Fibroblast of gingiva (primary cell): Measurements from ENCODE around the gene IL6R.
A peak's percentile ranks its signal among the peaks of the same experiment; 100 is the strongest.
"Not testable (repeated sequence)": the region's sequence is repeated elsewhere in the genome, so short reads cannot be mapped to it uniquely, and the experiment has no call there.

Experiments used
- DNase-seq: peaks from one replicate; pipeline ENCODE4 v3.0.0-alpha.2; 2011; ENCODE audit warnings: low read depth

Gene IL6R

DNA sequence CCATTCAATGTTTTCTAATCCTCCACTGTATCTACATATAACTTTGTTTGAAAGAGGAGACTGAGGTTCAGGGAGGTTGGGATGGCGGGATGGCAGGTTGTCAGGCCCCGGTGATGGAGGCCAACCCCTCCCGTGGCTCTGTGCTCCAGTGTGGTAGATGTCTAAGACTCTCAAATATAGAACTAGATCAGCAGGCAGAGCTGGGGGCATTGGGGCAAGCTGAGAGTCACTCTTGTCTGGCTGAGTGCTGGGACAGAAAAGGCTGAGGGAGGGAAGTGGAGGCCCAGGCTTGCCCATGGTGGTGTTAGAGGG lies 1.7 kb downstream of the IL6R start:
- DNase-seq, result no peak

- DNase-seq, result no peak
Measured at GRCh38 chr1:154407198-154408091, 2.3 kb downstream of the IL6R start.

- no peak for DNase-seq
Measured at GRCh38 chr1:154408174-154408777, 3.1 kb downstream of the IL6R start.

DNA sequence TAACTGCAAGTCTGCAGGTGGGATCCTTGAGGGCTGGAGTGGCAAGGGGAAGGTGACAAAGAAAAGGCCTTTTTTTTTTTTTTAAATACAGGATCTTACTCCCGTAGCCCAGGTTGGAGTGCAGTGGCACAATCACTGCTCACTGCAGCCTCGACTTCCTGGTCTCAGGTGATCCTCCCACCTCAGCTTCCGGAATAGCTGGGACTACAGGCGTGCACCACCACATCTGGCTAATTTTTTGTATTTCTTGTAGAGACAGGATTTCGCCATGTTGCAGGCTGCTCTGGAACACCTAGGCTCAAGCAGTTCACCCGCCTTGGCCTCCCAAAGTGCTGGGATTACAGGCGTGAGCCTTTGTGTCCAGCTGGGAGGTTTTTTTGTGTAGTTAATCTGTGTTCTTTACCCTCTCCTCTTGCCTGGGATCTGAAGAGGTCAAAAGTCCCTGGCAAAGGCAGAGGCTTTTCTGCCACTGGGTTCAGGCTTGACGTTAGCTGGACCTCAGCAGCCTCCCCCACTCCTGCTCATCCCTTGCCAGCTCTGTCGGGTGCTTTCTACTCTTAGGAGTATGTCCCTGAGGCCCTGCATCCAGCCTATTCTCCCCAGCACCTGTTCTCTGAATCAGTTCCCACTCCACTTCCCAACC lies 5.2 kb downstream of the IL6R start:
- no peak for DNase-seq

GRCh38 chr1:154411525-154411924 lies 6.4 kb downstream of the IL6R start:
- DNase-seq, result no peak

DNA sequence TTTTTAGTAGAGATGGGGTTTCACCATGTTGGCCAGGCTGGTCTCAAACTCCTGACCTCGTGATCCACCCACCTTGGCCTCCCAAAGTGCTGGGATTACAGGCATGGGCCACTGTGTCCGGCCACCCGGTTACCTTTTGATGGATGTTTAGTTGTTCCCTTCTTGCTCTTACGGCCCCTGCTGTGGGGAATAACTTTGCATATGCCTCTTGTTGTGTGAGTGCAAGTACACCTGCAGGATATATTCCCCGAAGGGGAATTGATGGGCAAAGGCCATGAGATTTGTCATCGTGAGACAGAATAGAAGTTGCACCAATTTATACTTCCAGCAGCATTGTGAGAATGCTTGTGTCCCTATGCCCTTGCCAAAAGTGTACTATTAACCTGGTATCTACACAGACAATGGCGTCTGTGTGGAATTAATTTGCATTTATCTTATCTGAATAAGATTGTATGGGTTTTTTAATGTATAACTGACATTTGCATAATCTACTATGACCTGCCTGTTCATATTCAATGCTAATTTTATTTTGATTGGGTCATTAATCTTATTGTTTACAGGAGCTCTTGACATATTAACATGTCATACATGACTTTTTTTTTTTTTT lies 8.1 kb downstream of the IL6R start:
- no peak for DNase-seq

DNA sequence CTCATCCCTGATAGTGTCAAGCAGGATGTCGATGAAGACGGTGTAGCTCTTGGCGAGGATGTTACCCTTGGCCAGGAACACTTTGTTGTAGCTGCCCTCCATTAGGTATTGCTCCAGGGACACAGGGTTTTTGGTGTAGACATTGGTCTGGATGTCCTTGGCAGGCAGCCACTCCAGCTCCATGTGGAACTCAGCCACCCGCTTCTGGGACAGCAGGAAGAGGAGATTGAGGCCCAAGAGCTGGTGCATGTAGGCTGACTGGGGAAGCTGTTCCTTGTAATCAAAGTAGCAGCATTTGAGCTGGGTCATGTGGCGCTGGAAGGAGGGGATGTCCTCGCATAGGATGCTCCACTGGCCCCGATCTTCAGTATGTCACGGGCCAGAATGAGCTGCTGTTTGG lies 9.5 kb downstream of the IL6R start:
- no peak for DNase-seq

- DNase-seq, result no peak
Measured at GRCh38 chr1:154416471-154417337, 11.6 kb downstream of the IL6R start.

DNA sequence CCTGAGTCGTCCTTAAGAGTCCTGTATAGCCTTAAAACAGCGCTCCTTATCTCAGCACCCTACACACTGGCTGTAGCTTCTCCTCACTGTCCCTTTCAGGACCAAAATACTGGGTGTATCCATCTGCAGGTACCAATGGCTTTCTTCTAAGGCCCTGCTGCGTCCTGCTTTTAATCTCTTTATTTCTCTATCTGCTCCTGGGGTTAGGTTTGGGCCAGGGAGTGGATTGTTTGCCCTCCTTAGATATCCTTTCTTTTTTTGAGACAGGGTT lies 12.1 kb downstream of the IL6R start:
- no peak for DNase-seq

GRCh38 chr1:154418062-154418921 lies 13.1 kb downstream of the IL6R start:
- no peak for DNase-seq

DNA sequence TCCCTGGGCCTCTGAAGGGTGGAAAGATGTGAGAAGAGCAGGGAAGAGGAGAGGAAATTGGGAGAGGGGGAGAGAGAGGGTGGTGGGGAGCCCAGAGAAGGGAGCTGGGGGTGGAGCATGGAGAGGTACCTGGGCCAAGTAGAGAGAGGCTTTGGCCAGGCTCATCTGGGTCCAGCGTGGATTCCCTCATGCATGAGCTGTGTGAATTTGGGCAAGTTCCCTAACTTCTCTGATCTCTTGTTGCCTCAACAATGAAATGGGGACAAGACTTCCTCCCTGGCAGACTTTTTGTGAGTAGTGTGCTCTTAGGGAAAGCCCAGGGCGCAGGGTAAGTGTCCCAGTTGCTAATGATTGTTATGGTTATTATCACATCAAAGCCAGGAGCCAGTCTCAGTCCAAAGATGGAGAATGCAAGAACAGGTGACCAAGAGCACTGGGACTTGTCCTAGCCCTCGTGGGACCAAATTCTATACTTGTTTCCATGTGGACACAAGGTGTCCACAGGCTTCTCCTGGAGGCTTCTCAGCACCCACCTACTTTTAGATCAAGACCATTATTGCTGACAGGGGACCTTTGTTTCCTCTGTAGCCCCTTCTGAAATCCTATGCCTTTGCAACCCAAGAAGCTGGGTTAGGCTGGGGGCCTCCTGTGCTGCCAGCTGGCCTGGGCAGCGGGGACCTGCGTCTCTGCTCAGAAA lies 13.9 kb downstream of the IL6R start:
- no peak for DNase-seq

DNA sequence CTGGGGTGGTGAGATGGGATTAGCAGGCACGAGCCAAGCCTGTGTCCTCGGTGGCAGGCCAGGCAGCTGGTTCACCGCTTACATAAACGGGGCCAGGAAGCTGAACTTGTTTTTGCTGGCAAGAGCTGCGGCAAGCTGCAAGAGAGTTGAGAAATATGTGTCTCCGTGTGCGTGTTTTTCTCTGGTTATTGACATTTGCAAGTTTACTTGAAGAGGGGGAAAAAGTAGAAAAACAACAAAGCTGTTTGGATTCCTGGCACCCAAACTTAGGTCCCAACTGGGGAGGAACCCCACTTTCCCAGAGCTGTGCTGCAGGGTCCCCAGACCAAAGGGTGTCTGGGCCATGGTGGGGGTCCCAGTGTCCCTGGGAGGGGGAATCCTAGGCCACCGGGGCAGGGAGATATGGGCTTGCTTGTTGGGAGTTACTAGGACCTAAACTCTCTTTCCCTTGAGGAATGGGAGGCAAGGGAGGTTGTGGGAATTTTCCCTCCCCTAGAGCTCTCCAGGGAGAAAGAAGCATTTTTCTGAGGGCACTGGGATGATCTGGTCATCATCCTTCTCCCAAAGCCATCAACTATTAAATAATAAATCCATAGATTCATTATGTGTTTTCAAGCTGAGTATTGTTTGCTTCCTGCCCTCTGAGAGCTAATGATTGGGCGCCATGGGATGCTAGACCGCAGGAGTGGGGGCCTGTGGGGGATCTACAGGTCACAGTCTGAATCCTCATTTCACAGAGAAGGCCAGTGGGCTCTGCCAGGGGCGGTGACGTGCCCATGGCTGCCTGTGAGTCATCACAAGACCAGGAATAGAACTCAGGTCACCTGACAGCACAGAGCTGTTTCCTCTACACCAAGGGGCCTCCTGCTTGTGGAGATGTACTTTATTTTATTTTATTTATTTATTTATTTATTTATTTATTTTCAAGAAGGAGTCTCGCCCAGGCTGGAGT lies 14.8 kb downstream of the IL6R start:
- DNase-seq, result peak; percentile 98

DNA sequence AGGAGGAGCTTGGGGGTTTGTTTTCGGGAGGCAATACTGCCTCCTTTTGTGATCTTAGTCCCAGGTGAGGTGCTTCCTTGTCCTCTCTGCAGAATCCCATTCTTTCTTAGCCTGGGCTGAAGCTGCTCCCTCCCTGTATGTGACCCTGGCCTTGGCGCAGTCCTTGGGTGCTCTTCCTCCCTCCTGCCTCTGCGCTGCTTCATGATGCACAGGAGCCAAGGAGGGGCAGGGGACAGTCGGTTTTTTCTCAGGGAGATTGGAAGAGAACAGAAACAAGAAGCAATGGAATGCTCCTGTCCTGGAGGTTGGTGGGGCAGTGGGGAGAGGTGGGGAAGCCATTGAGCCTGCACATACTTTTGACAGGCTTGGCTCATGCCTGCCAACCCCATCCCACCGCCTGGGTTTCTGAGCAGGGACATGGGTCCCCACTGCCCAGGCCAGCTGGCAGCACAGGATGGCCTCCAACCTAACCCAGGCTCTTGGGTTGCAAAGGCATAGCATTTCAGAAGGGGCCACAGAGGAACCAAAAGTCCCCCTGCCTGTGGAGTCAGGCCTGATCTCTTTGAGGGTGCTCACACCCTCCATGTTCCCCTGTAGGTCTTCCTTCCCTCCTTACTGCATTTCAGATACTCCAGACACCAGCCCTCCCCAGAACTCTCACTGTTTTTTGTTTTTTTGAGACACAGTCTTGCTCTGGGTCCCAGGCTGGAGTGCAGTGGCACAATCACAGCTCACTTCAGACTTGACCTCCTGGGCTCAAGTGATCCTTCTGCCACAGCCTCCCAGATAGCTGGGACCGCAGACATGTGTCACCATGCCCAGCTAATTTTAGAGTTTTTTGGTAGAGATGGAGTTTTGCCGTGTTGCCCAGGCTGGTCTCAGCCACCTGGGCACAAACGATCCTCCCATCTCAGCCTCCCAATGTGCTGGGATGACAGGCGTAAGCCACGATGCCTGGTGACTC lies 16.1 kb downstream of the IL6R start:
- DNase-seq, result no peak

- not testable (repeated sequence) for DNase-seq
Measured at GRCh38 chr1:154422049-154422448, 16.9 kb downstream of the IL6R start.

DNA sequence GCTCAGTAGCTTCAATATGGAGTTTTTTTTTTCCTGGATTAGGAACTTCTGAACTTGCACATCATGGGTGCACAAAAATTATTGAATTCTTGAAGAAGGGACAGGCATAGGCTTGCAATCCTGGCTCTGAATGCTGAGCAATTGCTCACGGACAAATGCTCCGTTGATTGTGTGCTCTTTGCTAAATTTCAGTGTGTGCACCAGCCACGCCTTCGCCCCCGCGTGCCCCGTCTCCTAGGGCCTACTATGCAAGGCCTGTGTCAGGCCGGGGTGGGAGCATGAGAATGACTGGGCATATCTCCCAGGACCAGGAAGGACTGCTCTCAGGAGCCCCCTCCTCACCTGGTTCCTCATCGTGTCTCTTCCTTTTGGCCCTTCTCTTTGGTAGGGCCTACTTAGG lies 17.4 kb downstream of the IL6R start:
- DNase-seq, result no peak

DNA sequence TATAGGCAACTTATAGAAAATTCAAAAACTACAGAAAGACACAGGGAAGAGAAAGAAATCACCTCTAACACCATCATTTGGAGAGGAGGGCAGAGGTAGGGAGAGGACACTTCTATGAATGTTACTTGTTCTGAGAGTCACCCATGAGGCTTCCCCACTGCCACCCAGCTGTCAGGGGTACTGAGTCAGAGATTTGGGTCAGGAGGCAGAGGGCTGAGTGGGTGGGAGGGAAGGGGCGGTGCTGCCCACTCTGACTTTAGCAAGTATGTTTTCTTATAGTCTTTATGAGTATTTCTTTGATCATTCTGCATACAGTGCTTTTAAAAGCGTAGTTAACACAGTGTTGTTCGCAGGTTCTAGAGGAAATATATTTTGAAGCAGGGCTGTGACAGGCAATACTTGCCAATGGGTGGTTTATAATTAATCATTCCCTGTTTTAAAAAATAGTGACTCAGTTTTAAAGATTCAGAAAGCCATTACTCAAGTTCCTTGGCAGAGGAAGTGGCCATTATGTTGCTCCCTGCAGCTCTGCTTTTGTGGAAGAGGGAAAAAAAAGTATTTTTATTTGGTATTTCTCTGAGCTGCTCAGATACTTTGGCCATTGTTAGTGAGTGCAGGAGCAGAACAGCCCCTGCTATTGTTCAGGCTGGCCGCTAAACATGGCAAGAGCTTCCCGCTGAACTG lies 18.3 kb downstream of the IL6R start:
- peak; percentile 57 for DNase-seq

- DNase-seq, result no peak
Measured at GRCh38 chr1:154423988-154424326, 18.8 kb downstream of the IL6R start.

DNA sequence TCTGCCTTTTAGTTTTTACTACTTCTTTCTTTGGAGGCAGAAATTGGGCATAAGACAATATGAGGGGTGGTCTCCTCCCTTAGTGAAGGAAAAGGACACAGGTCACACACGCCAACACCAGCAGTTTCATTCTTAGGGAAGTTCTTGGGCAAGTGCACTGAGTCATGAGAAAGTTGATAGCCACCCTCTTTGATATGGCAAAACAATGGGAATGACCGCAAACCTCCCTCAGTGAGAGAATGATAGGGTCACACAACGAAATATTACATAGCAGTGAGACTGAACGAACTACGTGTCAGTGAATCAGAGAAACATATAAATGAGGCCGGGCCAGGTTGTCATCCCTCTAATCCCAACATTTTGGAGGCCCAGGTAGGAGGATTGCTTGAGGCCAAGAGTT lies 20.0 kb downstream of the IL6R start:
- no peak for DNase-seq
